GM10266 (cell line): ENCODE measurements around the gene BLOC1S3.

Source experiments
- DNase-seq: peaks from one replicate; pipeline ENCODE4 v3.0.0; 2012; ENCODE audit errors: extremely low spot score
- TF ChIP-seq, protein P1 (sequence below): IDR thresholded peaks from 2 replicates; pipeline ENCODE4 v1.5.1; 2012; ENCODE audit warnings: mild to moderate bottlenecking, low read depth; ENCODE audit not compliant: control insufficient read depth, insufficient read depth; ENCODE audit errors: missing control alignments

Gene BLOC1S3

DNA sequence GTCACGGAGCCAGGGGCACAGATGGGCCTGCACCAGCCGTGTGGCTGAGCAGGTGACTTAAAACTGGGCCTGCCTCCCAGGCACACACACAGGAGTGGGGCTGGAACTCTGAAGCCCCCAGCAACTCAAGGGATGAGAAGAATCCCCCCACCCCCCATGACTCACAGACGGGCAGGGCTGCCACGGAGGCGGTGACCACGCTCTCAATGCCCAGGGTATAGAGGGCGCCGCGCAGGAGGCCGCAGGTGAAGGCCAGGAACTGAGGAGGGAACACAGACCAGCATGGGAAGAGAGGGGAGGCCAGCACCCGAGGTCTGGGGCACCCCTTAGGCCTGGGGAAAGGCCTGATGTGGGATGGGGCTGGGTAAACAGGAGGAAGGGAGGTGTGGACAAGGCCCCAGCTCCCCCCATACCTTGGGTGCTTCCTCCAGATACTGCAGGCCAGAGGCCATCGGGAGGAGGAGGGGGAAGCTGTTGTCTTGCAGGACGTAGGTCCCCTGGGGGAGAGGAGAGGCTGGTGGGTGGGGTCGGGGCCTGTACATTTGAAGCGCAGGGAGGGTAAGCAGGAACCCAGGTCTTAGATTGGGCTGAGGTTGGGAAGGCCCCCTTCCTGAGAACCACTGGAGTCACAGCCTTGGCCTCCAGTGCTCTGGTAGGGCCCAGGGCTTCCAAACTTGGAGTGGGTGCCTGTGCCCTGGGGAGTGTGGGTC is 14.7 kb upstream of the BLOC1S3 start:
- TF ChIP-seq, protein P1, sequence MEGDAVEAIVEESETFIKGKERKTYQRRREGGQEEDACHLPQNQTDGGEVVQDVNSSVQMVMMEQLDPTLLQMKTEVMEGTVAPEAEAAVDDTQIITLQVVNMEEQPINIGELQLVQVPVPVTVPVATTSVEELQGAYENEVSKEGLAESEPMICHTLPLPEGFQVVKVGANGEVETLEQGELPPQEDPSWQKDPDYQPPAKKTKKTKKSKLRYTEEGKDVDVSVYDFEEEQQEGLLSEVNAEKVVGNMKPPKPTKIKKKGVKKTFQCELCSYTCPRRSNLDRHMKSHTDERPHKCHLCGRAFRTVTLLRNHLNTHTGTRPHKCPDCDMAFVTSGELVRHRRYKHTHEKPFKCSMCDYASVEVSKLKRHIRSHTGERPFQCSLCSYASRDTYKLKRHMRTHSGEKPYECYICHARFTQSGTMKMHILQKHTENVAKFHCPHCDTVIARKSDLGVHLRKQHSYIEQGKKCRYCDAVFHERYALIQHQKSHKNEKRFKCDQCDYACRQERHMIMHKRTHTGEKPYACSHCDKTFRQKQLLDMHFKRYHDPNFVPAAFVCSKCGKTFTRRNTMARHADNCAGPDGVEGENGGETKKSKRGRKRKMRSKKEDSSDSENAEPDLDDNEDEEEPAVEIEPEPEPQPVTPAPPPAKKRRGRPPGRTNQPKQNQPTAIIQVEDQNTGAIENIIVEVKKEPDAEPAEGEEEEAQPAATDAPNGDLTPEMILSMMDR: no peak

DNA sequence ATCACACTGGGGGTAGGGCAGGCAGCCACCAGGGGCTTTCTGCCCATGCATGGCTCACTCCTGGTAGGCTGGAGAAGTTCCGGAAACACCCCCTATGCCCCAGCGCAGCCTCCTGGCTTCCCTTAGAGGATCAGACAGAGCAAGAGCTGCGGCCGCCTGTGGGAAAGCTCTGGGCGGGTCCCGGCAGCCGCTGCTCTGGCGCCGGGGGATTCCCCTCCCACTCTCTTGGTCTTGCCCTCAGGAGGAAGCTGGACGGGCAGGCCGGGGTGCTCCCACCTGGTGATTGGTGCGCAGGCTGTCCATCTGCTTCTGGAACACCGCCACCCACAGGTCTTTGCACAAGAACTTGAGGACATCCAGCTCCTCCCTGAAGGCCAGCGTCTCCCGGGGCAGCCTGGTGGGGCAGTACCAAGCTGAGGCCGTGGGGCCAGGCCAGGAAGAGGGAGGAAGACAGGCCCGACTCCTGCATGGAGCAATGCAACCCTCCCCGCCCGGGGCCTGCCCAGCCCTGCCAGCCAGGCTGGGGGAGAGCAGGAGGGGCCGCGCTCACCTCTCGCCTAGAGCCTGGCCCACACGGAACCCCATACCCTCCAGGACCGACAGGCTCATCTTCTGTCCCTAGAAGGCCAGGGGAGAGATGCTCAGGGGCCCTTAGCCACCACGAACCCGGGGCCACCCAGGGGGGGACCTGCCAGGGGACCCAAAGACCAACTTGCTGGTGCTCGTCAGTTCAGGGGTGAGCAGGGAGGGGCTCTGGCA is 13.8 kb upstream of the BLOC1S3 start:
- DNase-seq: peak; percentile 87
- TF ChIP-seq, protein P1: peak; percentile 34

More for the DNA sequence above, 14.7 kb upstream of the BLOC1S3 start:
- no peak for DNase-seq

DNA sequence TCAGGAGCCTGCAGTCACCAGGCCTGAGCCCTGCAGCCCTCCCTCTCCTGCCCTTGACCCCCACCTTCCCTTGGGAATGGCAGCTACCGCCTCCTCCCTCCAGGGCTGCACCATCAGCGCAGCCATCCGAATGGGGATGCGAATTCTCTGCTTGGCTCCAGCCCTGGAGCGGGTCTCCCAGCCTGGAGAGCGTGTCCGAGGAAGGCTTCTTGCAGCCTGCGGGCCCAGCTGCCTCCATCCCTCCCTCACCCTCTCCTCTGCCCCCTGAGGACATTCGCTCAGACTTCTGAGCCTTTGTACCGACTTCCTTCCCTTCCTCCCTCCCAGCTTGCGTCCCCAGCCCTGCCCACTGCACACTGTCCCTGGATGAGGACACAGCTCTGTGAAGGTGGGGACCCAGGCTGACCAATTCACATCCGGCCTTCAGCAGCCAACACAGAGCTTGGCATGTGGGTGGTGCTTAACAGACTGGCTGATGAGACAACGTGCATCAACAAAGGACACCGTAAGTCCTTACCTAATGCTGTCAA is 11.8 kb upstream of the BLOC1S3 start:
- TF ChIP-seq, protein P1: no peak
- DNase-seq: no peak

DNA sequence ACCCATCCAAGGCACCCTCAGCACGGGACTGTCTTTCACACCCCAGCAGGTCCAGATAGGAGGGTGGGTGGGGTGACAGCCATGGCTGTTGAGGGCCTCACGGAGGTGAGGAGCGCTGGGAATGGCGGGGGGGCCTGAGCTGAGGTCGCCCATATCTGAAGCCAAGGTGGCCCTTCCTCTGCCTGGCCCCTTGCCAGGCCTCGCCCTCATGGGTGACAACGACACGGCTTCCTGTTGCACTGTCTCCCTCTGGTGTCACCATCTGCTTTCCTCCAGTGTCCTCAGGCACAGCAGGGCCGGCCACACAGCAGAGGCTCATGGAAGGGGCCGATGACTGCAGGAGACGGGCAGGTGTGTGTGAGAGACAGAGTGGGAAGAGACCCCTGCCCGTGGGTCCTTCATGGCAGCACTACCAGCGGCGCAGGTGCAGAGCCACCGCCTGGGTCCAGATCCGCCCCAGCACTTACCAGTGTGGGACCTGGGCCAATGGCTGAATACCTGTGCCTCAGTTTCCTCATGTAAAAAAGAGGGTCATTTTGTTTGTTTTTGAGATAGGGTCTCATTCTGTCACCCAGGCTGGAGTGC is 9.7 kb upstream of the BLOC1S3 start:
- DNase-seq: no peak

DNA sequence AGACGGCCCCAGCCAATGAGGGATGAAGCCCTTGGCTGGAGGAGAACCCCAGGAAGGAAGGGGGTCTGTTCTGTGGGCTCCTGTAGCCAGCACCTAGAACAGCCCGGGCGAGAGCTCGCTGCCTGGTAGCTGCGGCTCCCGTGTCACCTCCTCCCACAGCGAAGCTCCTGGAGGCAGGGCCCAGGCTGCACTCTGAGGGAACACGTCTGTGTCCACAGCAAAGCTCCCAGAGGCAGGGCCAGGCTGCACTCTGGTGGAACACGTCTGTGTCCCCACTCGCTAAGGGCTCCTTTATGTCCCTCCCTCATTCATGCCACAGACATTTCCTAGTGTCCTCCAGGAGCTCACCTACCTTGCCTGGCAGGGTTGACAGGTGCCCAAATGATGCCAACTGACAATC is 9.0 kb upstream of the BLOC1S3 start:
- no peak for DNase-seq
- TF ChIP-seq, protein P1: no peak

More for the DNA sequence above, 9.7 kb upstream of the BLOC1S3 start:
- TF ChIP-seq, protein P1: no peak

DNA sequence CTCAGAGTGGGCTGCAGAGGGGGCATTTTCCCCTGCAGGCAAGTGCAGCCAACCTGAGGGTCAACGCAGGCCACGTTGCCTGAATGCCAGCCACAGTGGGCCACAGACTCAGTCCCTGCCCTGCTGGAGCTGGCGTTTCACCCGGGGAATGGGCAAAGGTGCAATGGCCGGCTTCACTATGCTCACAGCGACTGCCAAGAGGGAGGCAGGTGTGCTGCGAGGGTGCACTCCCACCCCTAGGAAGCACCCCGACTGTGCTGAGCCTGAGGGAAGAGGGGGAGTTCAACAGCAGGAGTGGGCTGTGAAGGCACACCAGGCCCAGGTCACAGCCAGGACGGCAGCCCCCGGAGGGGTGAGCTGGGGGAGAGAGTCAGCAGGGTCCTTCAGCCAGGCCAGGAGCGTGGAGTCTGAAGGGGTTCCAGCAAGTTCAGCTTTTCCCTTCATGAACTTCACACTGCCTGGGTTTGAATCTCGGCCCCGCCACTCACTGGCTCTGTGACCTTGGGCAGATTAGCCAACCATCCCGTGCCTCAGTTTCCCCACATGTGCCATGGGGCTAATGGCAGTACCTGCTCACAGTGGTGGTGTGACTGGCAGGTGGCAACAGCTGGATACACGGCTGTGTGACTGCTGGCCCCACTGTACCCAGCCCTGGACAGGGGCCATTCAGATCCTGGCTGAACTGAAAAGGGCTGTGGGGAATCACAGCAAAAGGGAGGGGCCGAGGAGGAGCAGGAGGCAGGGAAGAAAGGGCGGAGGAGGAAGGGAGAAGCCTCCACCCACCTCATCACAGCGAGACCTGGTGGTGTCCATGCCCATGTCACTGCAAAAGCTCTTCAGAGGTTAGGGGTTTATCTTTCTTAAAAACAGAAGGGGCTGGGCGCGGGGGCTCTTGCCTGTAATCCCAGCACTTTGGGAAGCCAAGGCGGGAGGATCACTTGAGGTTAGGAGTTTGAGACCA is 8.2 kb upstream of the BLOC1S3 start:
- DNase-seq: no peak

More for the DNA sequence above, 8.2 kb upstream of the BLOC1S3 start:
- TF ChIP-seq, protein P1: no peak
